BJ (cell line): Measurements from ENCODE around the gene PGM5. TPM values are rescaled to one million over a fixed set of nuclear protein-coding genes. Genes with fewer than 3 reads are reported as not detected.

Experiments
- CTCF ChIA-PET: fragments of 350-600 bp; formaldehyde crosslinking; extraction: SDS; loops from one replicate; lab custom pipeline; 2021; ENCODE audit warnings: antibody characterized with exemption, inconsistent platforms; lab: Yijun Ruan, JAX
- POLR2A ChIA-PET: fragments of 300-600 bp; sonication (Branson Sonifier 250); formaldehyde crosslinking; extraction: SDS; loops from one replicate; lab custom pipeline; 2021; ENCODE audit warnings: antibody characterized with exemption; lab: Charles Lee
- DNase-seq: peaks from one replicate; pipeline ENCODE4 v3.0.0-alpha.2; 2011; ENCODE audit warnings: low read depth
- H3K27me3 ChIP-seq: 2 replicates; pipeline ENCODE4 v1.6.0; 2011; ENCODE audit warnings: low read length; ENCODE audit not compliant: control insufficient read depth, insufficient read depth
- H3K36me3 ChIP-seq: 2 replicates; pipeline ENCODE4 v1.5.1; 2011; ENCODE audit warnings: low read length; ENCODE audit not compliant: control insufficient read depth, insufficient read depth
- H3K4me3 ChIP-seq: 2 replicates; pipeline ENCODE4 v1.5.1; 2011; ENCODE audit warnings: low read depth, mild to moderate bottlenecking, control low read depth, low read length
- polyA plus RNA-seq: library from polyadenylated mRNA; depleted of rRNA; stranded (reverse); fragments of >200 nt; gene quantifications from 2 replicates; pipeline ENCODE4 v1.2.3, GENCODE V29; 2011
- TF ChIP-seq, protein P1 (sequence below): IDR thresholded peaks from 2 replicates; pipeline ENCODE4 v1.5.1; 2011; ENCODE audit warnings: low read depth, mild to moderate bottlenecking, control low read depth, inconsistent platforms, low read length, moderate library complexity; ENCODE audit not compliant: insufficient read depth

The PGM5 gene
- polyA plus RNA-seq, 1 experiment, result 8.7 TPM

- TF ChIP-seq, protein P1, sequence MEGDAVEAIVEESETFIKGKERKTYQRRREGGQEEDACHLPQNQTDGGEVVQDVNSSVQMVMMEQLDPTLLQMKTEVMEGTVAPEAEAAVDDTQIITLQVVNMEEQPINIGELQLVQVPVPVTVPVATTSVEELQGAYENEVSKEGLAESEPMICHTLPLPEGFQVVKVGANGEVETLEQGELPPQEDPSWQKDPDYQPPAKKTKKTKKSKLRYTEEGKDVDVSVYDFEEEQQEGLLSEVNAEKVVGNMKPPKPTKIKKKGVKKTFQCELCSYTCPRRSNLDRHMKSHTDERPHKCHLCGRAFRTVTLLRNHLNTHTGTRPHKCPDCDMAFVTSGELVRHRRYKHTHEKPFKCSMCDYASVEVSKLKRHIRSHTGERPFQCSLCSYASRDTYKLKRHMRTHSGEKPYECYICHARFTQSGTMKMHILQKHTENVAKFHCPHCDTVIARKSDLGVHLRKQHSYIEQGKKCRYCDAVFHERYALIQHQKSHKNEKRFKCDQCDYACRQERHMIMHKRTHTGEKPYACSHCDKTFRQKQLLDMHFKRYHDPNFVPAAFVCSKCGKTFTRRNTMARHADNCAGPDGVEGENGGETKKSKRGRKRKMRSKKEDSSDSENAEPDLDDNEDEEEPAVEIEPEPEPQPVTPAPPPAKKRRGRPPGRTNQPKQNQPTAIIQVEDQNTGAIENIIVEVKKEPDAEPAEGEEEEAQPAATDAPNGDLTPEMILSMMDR, result no peak
- no peak for DNase-seq
- POLR2A ChIA-PET, result no interaction called here
- no peaks in the 10 kb centered on the region; the same call in 1 of the 2 replicates for H3K27me3 ChIP-seq
- H3K4me3 ChIP-seq, result no peak overlapping the region
- H3K36me3 ChIP-seq, result no peaks in the 10 kb centered on the region
- CTCF ChIA-PET, result interaction anchor here (0.7 to 1.7 kb wide), 3 partner anchors 13 to 18 kb away, joined by 3 to 7 read pairs (median 4); no protein-coding TSS in a partner anchor
Measured at GRCh38 chr9:68493958-68494577, 137.7 kb downstream of the PGM5 start.

- ChIA-PET CTCF (interaction anchor here (1.1 kb wide), 1 partner anchor 10 kb away, joined by 5 read pairs; no protein-coding TSS in a partner anchor), POLR2A (no interaction called here)
- TF ChIP-seq, protein P1, result no peak
- H3K4me3 ChIP-seq, result no peak overlapping the region
- no peaks in the 10 kb centered on the region for H3K36me3 ChIP-seq
- H3K27me3 ChIP-seq, result no peaks in the 10 kb centered on the region; the same call in 1 of the 2 replicates
- no peak for DNase-seq
Measured at GRCh38 chr9:68495247-68495646, 138.8 kb downstream of the PGM5 start.

DNA sequence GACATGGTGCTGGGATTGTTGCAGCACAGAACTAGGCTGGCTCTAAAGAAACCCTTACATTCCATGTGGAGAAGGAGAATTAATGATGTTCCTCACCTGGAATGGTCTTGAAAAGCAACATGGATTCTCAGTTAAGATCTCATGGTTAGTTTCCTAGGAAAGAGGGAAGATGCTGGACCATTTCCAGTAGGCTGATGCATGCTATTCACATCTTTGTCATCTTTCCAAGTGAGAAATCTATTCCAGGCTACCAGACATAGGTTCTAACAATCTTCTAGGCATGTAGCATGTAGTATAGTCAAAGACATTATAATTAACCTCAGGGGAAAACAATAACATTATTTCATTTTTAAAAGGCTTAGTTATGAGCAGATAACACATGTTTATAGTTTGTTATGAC, 139.9 kb downstream of the PGM5 start:
- no peak for DNase-seq
- CTCF ChIA-PET, result no interaction called here
- Histone ChIP-seq H3K36me3 (no peaks in the 10 kb centered on the region), H3K4me3 (no peak overlapping the region), H3K27me3 (no peaks in the 10 kb centered on the region; the same call in 1 of the 2 replicates)
- POLR2A ChIA-PET, result no interaction called here
- TF ChIP-seq, protein P1, result no peak

GRCh38 chr9:68497629-68498028, 141.2 kb downstream of the PGM5 start:
- DNase-seq, result no peak
- ChIA-PET POLR2A (no interaction called here), CTCF (no interaction called here)
- Histone ChIP-seq H3K4me3 (no peak overlapping the region), H3K36me3 (no peaks in the 10 kb centered on the region), H3K27me3 (no peaks in the 10 kb centered on the region)
- TF ChIP-seq, protein P1, result no peak

DNA sequence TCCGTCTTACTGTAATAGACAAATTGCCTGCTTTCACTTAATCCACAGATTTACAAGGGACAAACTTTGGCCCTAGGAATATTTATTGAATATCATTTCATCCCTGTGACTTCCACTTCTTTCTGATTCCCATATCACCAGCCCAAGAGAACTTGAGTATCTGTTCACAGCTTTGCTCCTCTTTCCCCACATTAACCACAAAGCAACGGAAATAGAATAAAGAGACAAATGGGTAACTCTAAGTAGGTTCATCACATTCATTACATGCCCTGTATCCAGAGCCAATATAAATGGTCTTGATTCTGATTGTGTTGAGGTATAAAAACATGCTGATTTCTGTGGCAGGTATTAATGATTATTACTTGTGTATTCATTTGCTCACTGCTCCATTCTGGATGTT, 142.4 kb downstream of the PGM5 start:
- Histone ChIP-seq H3K4me3 (no peak overlapping the region), H3K27me3 (no peaks in the 10 kb centered on the region), H3K36me3 (no peaks in the 10 kb centered on the region)
- CTCF ChIA-PET, result no interaction called here
- POLR2A ChIA-PET, result no interaction called here
- no peak for DNase-seq
- TF ChIP-seq, protein P1, result no peak
